ENCODE data around the gene ASCL5. TPM values are rescaled to one million over a fixed set of nuclear protein-coding genes. Genes with fewer than 3 reads are reported as not detected.

The ASCL5 gene
- total and polyA plus RNA-seq, 2 of the 13 experiments (the other 11 are each of a cell fraction or from before 2014, with no cell fraction given) = not detected

DNA sequence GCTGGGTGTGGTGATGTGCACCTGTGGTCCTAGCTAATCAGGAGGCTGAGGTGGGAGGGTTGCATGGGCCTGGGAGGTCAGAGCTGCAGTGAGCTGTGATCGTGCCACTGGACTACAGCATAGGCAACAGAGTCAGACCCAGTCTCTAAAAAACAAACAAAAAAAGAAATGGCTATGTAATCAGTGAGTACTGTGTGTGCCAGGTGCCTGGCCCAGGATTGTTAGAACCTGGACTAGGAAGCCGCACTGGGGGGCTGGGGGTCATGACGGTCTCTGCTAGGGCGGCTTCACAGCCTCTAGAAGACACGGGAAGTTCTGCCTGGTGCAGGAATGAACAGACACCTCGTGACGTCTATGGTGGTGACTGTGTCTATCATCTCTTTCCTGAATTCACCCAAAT, 18.8 kb upstream of the ASCL5 start (continued):
- TF ChIP-seq ZNF362 (CRISPR knock-in tag; IDR thresholded peaks at IDR 0.05; ENCODE audit: borderline replicate concordance) = no peak
- TF ChIP-seq, protein P1, sequence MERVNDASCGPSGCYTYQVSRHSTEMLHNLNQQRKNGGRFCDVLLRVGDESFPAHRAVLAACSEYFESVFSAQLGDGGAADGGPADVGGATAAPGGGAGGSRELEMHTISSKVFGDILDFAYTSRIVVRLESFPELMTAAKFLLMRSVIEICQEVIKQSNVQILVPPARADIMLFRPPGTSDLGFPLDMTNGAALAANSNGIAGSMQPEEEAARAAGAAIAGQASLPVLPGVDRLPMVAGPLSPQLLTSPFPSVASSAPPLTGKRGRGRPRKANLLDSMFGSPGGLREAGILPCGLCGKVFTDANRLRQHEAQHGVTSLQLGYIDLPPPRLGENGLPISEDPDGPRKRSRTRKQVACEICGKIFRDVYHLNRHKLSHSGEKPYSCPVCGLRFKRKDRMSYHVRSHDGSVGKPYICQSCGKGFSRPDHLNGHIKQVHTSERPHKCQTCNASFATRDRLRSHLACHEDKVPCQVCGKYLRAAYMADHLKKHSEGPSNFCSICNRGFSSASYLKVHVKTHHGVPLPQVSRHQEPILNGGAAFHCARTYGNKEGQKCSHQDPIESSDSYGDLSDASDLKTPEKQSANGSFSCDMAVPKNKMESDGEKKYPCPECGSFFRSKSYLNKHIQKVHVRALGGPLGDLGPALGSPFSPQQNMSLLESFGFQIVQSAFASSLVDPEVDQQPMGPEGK (CRISPR knock-in tag; IDR thresholded peaks at IDR 0.05) = no peak
- no peak for TF ChIP-seq POLR2AphosphoS2 (IDR thresholded peaks at IDR 0.05; ENCODE audit: low read depth, low read length)

GRCh38 chr1:201145132-201145531, 18.1 kb upstream of the ASCL5 start:
- no peak for ATAC-seq

More at GRCh38 chr1:201145132-201145531, 18.1 kb upstream of the ASCL5 start:
- Histone ChIP-seq H3K79me2 (ENCODE audit: insufficient read depth, low read length) (no peaks in the 10 kb centered on the region), H3K4me1 (ENCODE audit: insufficient read depth, low read length) (no peaks in the 10 kb centered on the region), H3K36me3 (replicated peaks in 1 of 2; ENCODE audit: control insufficient read depth in 1 of 2, insufficient read depth in 2 of 2, low read length in 2 of 2) (peaks cover 33 to 94% of the 10 kb centered on the region in 2 experiments), H3K9me3 (ENCODE audit: low read length) (no peaks in the 10 kb centered on the region), H3K9ac (ENCODE audit: insufficient read depth, low read depth, low read length) (no peak overlapping the region), H4K20me1 (ENCODE audit: insufficient read depth, low read length) (0 out of 2 replicates have a peak, but pooled peaks cover 4% of the 10 kb centered on the region), H3K27me3 (ENCODE audit: control insufficient read depth in 1 of 2, insufficient read depth in 2 of 2, low read length in 2 of 2) (no peaks in the 10 kb centered on the region), H3K4me2 (ENCODE audit: low read depth, low read length) (no peak overlapping the region), H2AFZ (ENCODE audit: low read length) (no peak overlapping the region), H3K27ac (ENCODE audit: extremely low read length, insufficient read depth, low read length) (no peak overlapping the region), H3K4me3 (replicated peaks in 1 of 3; ENCODE audit: insufficient read depth in 1 of 3, low read depth in 2 of 3, low read length in 3 of 3) (no peak overlapping the region)
- no TSS peak for BruUV-seq (replicated peaks)
- DNase-seq (ENCODE audit: low spot score) (no peak), FAIRE-seq (no peak)
- ChIA-PET POLR2A (no interaction called here), CTCF (ENCODE audit: low intra/inter-chr PET ratio, low total read pairs) (no interaction called here)
- WGBS (ENCODE audit: low lambda C conversion rate) = 90% methylated on average over 1 of the region's 3 CpGs
- in situ Hi-C loops (cut with HindIII; ENCODE audit: extremely low pct_ligation_motif_present, low pct_unique_long_range_greater_than_20kb) (loop anchor here (5.0 kb wide), 1 partner anchor 72 kb away; no protein-coding TSS in a partner anchor), intact Hi-C loops (cut with micrococcal nuclease; ENCODE audit: unreplicated experiment) (no loop called here)
- TF ChIP-seq EED (CRISPR knock-in tag; IDR thresholded peaks at IDR 0.05) = no peak
- TF ChIP-seq, protein P2, sequence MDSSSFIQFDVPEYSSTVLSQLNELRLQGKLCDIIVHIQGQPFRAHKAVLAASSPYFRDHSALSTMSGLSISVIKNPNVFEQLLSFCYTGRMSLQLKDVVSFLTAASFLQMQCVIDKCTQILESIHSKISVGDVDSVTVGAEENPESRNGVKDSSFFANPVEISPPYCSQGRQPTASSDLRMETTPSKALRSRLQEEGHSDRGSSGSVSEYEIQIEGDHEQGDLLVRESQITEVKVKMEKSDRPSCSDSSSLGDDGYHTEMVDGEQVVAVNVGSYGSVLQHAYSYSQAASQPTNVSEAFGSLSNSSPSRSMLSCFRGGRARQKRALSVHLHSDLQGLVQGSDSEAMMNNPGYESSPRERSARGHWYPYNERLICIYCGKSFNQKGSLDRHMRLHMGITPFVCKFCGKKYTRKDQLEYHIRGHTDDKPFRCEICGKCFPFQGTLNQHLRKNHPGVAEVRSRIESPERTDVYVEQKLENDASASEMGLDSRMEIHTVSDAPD (CRISPR knock-in tag; IDR thresholded peaks at IDR 0.05) = no peak
- no peak for TF ChIP-seq GRHL1 (CRISPR knock-in tag; conservative IDR thresholded peaks at IDR 0.05)
- no peak for TF ChIP-seq NFKBIZ (CRISPR knock-in tag; IDR thresholded peaks at IDR 0.05)
- TF ChIP-seq ZNF552 (CRISPR knock-in tag; IDR thresholded peaks at IDR 0.05; ENCODE audit: borderline replicate concordance) = no peak
- TF ChIP-seq ESRRA (CRISPR knock-in tag; IDR thresholded peaks at IDR 0.05; ENCODE audit: low read depth) = no peak
- no peak for TF ChIP-seq GTF3A (CRISPR knock-in tag; conservative IDR thresholded peaks at IDR 0.05)
- no peak for TF ChIP-seq ZNF382 (CRISPR knock-in tag; IDR thresholded peaks at IDR 0.05; ENCODE audit: borderline replicate concordance)
- TF ChIP-seq TGIF2 (CRISPR knock-in tag; IDR thresholded peaks at IDR 0.05) = no peak
